Skin of body (tissue), 2 donors: ENCODE measurements around the gene MTMR3. TPM values are rescaled to one million over a fixed set of nuclear protein-coding genes. Genes with fewer than 3 reads are reported as not detected.
"Not testable (repeated sequence)": the region's sequence is repeated elsewhere in the genome, so short reads cannot be mapped to it uniquely, and the experiment has no call there.

ENCODE experiments used
- DNase-seq: peaks from one replicate; lab custom pipeline; 2025; lab: John Stamatoyannopoulos, UW
- total RNA-seq: library from RNA; depleted of rRNA; stranded (reverse); fragments of >200 nt; gene quantifications from one replicate; pipeline ENCODE4 v1.2.3, GENCODE V29; 2014

Gene MTMR3
- 60.1 TPM for total RNA-seq

DNA sequence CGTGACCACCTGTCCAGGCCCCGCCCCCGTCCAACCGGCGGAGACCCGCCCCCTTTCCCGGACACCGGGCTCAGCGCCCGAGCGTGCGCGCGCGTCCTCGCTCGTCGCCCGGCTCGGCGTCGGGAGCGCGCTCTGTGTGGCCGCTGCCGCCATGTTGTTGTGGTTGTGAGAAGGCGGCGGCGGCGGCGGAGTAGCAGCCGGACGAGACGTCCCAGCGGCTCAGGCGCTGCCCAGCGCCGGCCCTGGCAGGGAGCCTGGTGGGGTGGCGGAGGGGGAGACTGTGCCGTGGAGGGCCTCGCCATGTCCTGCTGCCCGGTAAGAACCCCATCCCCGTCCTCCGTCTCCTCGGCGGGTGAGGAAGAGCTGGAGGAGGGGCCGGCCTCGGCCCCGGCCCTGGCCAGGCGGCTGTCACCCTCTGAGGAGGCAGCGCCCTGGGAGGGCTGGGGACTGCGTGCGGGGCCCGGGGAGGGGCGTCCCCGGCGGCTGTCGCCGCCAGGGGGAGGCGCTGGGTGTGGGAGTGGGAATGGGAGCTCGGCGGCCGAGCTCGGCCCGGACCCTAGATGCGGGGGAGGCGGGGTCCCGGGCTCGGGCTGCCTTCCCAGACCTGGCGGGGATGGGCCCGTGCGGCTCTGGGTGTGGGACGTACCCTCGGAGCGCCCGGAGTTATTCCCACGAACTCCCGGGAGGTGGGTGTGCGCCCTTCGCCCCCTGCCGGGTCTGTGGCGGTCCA, at the start of gene MTMR3:
Gene MTMR3, plus strand, starts transcription at position 130 of the 730 bp plus-strand sequence. CDS start 87,886 bp downstream, outside the sequence.
- peak; percentile 82 for DNase-seq

DNA sequence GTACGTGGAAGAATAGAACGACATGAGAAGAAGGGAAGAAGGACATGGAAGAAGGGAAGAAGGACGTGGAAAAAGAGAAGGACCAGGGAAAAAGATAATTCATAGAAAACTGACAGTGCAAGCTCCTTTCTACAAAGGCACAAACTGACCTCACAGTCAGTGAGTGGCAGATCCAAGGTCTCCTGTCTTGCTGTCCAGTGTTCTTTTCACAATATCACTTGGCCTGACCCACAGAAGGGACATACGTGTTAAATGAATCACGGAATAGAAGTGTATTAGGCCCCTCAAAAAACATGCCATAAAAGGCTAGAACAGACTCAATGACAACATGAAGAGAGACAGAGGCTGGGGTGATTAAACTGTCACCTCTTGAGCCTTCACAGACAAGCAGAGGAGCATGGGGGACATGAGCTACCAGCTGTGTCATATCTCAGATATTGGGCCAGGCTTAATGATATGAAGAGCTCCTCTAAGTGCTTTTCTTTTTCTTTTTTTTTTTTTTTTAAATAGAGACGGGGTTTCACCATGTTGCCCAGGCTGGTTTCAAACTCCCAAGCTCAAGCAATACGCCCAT, 49.5 kb upstream of the MTMR3 start:
- no peak for DNase-seq

GRCh38 chr22:29834046-29834445, 48.9 kb upstream of the MTMR3 start:
- DNase-seq = no peak

GRCh38 chr22:29836791-29837370, 46.1 kb upstream of the MTMR3 start:
- not testable (repeated sequence) for DNase-seq

GRCh38 chr22:29837741-29838598, 45.0 kb upstream of the MTMR3 start, which contains the start of gene ASCC2:
Gene ASCC2 (minus strand): TSS chr22:29838274. CDS start chr22:29832325, 5,949 bp downstream.
- peak; percentile 96 for DNase-seq

GRCh38 chr22:29838599-29838956, 44.4 kb upstream of the MTMR3 start:
- DNase-seq = no peak

DNA sequence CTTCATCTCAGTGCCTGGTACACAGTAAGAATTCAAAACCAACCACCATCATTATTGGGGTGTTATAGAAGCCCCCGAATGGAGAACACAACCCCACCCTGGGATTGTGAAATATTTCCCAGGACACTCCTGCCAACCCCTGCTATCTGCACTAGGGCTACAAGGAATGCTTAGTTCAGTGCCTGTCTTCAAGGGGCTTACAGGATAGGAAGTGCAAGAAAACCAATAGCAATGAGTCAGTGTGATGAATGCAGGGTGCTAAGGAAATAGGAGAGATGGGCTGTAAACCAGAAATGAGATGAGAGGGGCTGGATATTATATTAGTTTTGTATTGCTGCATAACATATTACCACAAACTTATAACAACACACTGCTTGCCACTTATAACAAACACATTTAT, 43.9 kb upstream of the MTMR3 start:
- no peak for DNase-seq

DNA sequence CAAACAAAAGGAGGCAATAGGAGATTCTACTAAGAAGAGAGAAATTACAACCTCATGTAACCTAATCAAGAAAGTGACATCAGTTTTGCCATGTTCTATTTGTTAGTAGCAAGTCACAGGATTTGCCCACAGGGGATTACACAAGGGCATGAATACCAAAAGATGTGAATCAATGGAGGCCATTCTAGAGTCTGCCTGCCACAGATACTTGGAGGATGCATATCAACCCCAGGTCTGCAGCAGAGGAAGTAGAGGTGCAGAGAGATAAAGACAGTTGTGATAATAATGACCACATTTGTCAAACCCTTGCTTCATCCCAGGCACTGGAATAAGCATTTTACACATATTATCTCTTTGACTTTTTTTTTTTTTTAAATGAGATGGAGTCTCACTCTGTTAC, 42.5 kb upstream of the MTMR3 start:
- DNase-seq = no peak

- no peak for DNase-seq
Measured at GRCh38 chr22:29842172-29842571, 40.8 kb upstream of the MTMR3 start.

- peak; percentile 81 for DNase-seq
Measured at GRCh38 chr22:29842740-29843139, 40.2 kb upstream of the MTMR3 start.

GRCh38 chr22:29846290-29846689, 36.7 kb upstream of the MTMR3 start:
- no peak for DNase-seq

DNA sequence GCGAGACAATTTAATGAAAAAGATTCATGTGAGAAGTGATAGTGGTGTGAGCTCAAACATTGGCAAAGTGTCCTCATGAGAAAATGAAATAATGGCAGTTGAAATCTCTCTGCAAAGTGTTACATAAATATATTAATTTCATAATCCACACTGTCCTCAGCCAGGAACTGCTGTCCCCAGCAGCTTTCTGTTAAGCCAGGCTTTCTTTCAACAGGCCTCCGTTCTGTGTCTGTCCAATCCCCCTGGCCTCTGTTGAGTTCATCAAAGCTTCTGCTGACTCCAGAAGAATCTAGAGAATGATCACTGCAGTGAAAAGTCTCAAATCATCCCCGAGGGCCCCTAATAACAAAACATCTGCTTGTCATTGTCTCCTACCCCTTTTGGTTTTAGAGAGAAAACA, 34.9 kb upstream of the MTMR3 start:
- peak; percentile 73 for DNase-seq

DNA sequence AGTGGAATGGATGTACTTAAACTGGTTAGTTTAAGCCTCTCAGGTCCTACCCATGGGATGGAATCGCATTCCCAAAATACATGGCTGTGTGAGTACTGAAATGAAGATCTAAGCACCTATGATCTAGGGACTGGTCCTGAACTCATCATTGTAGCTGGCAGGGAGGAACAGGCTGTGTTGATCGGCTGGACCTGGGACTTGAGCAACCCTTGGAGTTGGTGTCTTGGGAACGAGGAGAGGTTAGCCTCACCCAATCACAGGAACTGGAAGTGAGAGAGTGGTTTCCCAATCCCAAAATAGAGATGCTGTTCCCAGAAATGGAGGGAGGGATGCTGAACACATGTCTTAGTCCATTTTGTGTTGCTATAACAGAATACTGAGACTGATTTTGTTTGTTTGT, 28.5 kb upstream of the MTMR3 start:
- DNase-seq = no peak

GRCh38 chr22:29855611-29856181, 27.3 kb upstream of the MTMR3 start:
- DNase-seq = no peak

DNA sequence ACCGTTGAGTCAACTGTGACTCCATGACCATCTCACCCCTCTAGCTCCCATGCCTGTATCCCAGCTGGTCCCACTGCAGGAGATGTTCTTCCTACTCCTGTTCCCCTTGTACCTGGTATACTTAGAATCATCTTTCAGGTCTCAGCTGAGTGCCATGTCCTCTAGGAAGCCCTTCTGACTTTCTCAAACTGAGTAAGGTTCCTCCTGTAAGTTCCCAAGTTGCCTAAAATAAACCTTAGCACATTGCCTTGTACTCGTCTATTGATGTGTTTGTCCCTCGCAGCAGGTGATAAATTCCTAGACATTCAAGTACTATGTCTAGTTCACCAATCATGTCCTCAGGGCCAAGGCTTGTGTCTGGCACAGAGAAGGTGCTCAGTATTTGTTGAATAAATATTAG, 26.5 kb upstream of the MTMR3 start:
- no peak for DNase-seq

GRCh38 chr22:29859030-29859429, 23.9 kb upstream of the MTMR3 start:
- DNase-seq = not testable (repeated sequence)

- no peak for DNase-seq
Measured at GRCh38 chr22:29860006-29860766, 22.8 kb upstream of the MTMR3 start.

- no peak for DNase-seq
Measured at GRCh38 chr22:29861672-29862297, 21.2 kb upstream of the MTMR3 start.

GRCh38 chr22:29865572-29865971, 17.4 kb upstream of the MTMR3 start:
- DNase-seq = not testable (repeated sequence)

- no peak for DNase-seq
Measured at GRCh38 chr22:29867260-29867659, 15.7 kb upstream of the MTMR3 start.
